ENCODE results near the gene UBE2G2. TPM values are rescaled to one million over a fixed set of nuclear protein-coding genes. Genes with fewer than 3 reads are reported as not detected.

The UBE2G2 gene
- total RNA-seq, 1 experiment from 2014 or later: 40.7 TPM

- DNase-seq (ENCODE audit: low read depth): no peak
Measured at GRCh38 chr21:44727757-44728156, 73.9 kb downstream of the UBE2G2 start.

- DNase-seq (ENCODE audit: low read depth): no peak
Measured at GRCh38 chr21:44727321-44727720, 74.3 kb downstream of the UBE2G2 start.

DNA sequence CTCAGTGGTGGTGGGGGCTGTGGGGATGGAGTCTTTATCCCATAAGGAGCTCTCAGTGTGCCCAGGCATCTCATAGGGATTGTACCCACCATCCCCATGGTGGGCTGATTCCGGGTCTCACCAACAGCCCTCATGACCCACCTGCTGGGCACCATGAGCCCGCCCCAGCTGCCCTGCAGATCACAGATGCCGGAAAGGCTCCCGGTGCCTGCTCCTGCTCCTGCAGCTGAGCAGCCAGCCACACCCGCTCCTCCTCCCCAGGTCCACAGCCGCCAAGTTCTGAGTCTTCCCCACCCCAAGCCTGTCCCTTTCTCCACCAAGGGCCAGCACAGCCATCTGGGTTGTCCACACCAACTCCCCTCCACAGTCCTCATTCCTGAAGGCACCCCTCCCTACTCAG lies 74.8 kb downstream of the UBE2G2 start:
- DNase-seq (ENCODE audit: low read depth): no peak

DNA sequence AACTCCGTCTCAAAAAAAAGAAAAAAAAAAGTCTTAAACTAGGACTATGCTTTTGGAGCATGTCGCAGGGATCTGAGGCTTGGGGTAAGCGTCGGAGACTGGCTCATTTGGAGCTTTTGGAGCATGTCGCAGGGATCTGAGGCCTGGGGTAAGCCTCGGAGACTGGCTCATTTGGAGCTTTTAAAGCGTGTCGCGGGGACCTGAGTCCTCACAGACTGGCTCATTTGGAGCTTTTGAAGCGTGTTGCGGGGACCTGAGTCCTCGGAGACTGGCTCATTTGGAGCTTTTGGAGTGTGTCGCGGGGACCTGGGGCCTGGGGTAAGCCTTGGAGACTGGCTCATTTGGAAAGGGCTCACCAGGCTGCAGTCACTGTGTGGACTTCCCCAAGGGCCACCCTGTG lies 76.7 kb downstream of the UBE2G2 start:
- no peak for DNase-seq (ENCODE audit: low read depth)

DNA sequence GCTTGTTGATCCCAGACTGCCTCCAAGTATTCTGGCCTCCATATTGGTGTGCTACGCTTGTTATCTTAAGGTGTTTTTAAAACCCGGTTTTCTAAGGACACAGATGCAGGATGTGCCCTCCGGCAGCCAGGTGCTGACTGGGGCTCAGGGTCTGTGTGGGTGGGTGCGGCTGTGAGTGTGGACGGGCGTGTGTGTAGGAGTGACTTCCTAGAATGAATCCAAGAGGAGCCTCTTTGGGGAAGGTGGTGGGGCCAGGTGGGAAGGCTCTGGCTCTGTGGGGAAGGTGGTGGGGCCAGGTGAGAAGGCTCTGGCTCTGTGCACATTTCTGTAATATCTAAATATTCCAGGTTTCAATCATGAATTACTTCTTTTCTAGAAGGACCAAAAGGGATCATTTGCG lies 77.4 kb downstream of the UBE2G2 start:
- no peak for DNase-seq (ENCODE audit: low read depth)

DNA sequence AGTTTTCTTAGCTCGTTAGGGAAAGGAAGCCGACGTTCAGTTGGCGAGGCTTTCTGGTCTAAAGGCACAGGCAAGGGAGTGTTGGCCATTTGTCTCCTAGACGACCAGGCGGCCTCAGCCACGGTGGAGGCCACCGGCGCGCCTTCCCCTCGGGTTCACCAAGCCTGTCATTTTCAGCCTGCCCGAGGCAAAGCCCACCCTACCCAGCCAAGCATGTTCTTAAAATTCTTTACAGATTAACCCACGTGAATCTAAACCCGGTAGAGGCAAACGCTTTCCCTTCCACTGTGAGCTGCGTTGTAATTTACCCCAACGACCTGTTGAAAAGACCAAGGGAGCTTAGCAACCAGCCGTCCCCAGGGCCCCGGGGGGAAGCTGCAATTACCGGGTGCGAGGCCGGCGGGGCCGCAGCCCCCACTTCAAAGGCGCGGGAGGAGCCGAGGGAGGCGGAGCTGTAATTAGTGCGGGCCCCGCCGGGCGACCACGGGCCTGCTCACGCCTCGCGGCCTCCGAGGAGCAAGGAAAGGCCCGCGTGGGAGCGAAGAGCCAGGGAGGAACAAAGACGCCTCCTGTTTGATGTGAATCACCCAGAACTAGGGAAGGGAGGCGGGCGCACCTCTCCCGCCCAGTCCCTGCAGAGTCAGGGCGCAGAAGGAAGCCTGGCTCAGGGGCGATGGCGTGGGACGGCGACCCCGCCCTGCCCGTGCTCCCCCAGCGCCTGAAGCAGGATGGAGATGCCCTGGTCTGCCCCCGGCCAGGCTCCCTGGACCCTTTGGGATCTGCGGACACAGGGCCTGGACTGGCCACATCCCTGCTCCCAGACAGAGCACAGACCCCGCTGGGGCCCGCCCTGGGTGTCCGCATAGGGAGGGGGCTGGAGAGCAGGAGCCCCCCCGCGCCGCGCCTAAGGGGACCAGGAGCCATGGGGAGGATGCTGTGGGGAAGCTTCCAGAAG lies 78.2 kb downstream of the UBE2G2 start:
- DNase-seq (ENCODE audit: low read depth): no peak

DNA sequence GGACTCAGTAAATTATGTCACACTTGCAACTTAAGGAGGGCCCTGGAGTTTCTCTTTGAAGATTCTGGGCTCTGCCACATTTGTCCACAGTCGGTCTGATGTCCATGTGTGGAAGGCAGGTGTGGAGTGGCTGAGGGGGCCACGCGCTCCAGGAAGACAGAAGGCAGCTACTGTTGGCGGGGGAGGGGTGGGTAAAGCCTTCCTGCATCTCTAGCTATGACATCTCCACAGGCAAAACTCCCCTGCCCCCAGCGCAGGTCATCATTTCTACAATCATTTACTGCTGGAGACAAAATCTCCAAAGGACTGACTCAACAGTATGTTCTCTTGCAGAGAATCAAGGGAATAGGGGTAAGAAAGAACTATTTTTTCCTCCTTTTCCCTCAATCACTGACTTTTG lies 78.9 kb downstream of the UBE2G2 start:
- DNase-seq (ENCODE audit: low read depth): no peak

- DNase-seq (ENCODE audit: low read depth): no peak
Measured at GRCh38 chr21:44720170-44720569, 81.5 kb downstream of the UBE2G2 start.

Other genes starting within 250 kb of the UBE2G2 start
- gene KRTAP10-3, start 243.0 kb downstream of the UBE2G2 start, total RNA-seq (2014; rRNA removed; shearing (Covaris generic)): not detected in 2 replicates
- gene KRTAP10-4, start 228.1 kb downstream of the UBE2G2 start, total RNA-seq (2014; rRNA removed; shearing (Covaris generic)): not detected in 2 replicates
- not detected in 2 replicates for gene KRTAP10-5, start 221.2 kb downstream of the UBE2G2 start, total RNA-seq (2014; rRNA removed; shearing (Covaris generic))
- gene KRTAP10-6, start 209.3 kb downstream of the UBE2G2 start, total RNA-seq (2014; rRNA removed; shearing (Covaris generic)): not detected in 2 replicates
- not detected in 2 replicates for gene KRTAP10-7, start 201.2 kb downstream of the UBE2G2 start, total RNA-seq (2014; rRNA removed; shearing (Covaris generic))
- gene KRTAP10-8, start 189.7 kb downstream of the UBE2G2 start, total RNA-seq (2014; rRNA removed; shearing (Covaris generic)): not detected in 2 replicates
- not detected in 2 replicates for gene KRTAP10-9, start 174.7 kb downstream of the UBE2G2 start, total RNA-seq (2014; rRNA removed; shearing (Covaris generic))
- gene KRTAP10-10, start 164.5 kb downstream of the UBE2G2 start, total RNA-seq (2014; rRNA removed; shearing (Covaris generic)): not detected in 2 replicates
- not detected in 2 replicates for gene KRTAP10-11, start 155.4 kb downstream of the UBE2G2 start, total RNA-seq (2014; rRNA removed; shearing (Covaris generic))
- gene KRTAP12-4, start 147.2 kb downstream of the UBE2G2 start, total RNA-seq (2014; rRNA removed; shearing (Covaris generic)): not detected in 2 replicates
- not detected in 2 replicates for gene KRTAP12-3, start 143.9 kb downstream of the UBE2G2 start, total RNA-seq (2014; rRNA removed; shearing (Covaris generic))
- gene KRTAP12-2, start 134.9 kb downstream of the UBE2G2 start, total RNA-seq (2014; rRNA removed; shearing (Covaris generic)): not detected in 2 replicates
- gene KRTAP12-1, start 119.7 kb downstream of the UBE2G2 start, total RNA-seq (2014; rRNA removed; shearing (Covaris generic)): not detected in 2 replicates
- gene KRTAP10-12, start 104.6 kb downstream of the UBE2G2 start, total RNA-seq (2014; rRNA removed; shearing (Covaris generic)): not detected in 2 replicates
- not detected in 2 replicates for gene TSPEAR, start 90.2 kb downstream of the UBE2G2 start, total RNA-seq (2014; rRNA removed; shearing (Covaris generic))
- 88.6 and 100.0 TPM in 2 replicates for gene SUMO3, start 16.2 kb upstream of the UBE2G2 start, total RNA-seq (2014; rRNA removed; shearing (Covaris generic))
- gene PTTG1IP, start 71.9 kb upstream of the UBE2G2 start, total RNA-seq (2014; rRNA removed; shearing (Covaris generic)): 241 and 255 TPM in 2 replicates
- gene ITGB2, start 119.1 kb upstream of the UBE2G2 start, total RNA-seq (2014; rRNA removed; shearing (Covaris generic)): not detected in 2 replicates
- 9.0 and 17.0 TPM in 2 replicates for gene SLX9, start 138.2 kb upstream of the UBE2G2 start, total RNA-seq (2014; rRNA removed; shearing (Covaris generic))